ENCODE results near the gene SH3D21.

GRCh38 chr1:36322041-36322785, 16.0 kb downstream of the SH3D21 start:
- no peak for TF ChIP-seq EZH2 (IDR thresholded peaks at IDR 0.05; ENCODE audit: borderline replicate concordance, low read length)
- TF ChIP-seq, protein P1, sequence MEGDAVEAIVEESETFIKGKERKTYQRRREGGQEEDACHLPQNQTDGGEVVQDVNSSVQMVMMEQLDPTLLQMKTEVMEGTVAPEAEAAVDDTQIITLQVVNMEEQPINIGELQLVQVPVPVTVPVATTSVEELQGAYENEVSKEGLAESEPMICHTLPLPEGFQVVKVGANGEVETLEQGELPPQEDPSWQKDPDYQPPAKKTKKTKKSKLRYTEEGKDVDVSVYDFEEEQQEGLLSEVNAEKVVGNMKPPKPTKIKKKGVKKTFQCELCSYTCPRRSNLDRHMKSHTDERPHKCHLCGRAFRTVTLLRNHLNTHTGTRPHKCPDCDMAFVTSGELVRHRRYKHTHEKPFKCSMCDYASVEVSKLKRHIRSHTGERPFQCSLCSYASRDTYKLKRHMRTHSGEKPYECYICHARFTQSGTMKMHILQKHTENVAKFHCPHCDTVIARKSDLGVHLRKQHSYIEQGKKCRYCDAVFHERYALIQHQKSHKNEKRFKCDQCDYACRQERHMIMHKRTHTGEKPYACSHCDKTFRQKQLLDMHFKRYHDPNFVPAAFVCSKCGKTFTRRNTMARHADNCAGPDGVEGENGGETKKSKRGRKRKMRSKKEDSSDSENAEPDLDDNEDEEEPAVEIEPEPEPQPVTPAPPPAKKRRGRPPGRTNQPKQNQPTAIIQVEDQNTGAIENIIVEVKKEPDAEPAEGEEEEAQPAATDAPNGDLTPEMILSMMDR (conservative IDR thresholded peaks at IDR 0.05 in 1 of 2, IDR thresholded peaks at IDR 0.05 in 1 of 2; ENCODE audit: extremely low read depth in 1 of 2, insufficient read depth in 1 of 2, low read depth in 1 of 2, low read length in 2 of 2) = no peak
